BE2C (cell line): Measurements from ENCODE around the gene PARD3B.

Experiments used
- DNase-seq: peaks from one replicate; pipeline ENCODE4 v3.0.0-alpha.2; 2020
- H3K27me3 ChIP-seq: fragments of 250-450 bp; sonication (Bioruptor Pico); 2 replicates; pipeline ENCODE4 v1.5.1; 2020; ENCODE audit warnings: mild to moderate bottlenecking
- H3K36me3 ChIP-seq: fragments of 250-450 bp; sonication (Bioruptor Pico); 2 replicates; pipeline ENCODE4 v1.5.1; 2020; ENCODE audit warnings: mild to moderate bottlenecking
- H3K4me1 ChIP-seq: fragments of 250-450 bp; sonication (Bioruptor Pico); 2 replicates; pipeline ENCODE4 v1.5.1; 2020
- H3K4me3 ChIP-seq: 2 replicates; pipeline ENCODE4 v1.5.1; 2011; ENCODE audit warnings: low read depth, low read length
- H3K9me3 ChIP-seq: fragments of 250-450 bp; sonication (Bioruptor Pico); 2 replicates; pipeline ENCODE4 v1.5.1; 2020
- TF ChIP-seq, protein P1 (sequence below): IDR thresholded peaks from 2 replicates; pipeline ENCODE4 v1.5.1; 2012; ENCODE audit warnings: mild to moderate bottlenecking, low read depth, low read length

PARD3B gene

DNA sequence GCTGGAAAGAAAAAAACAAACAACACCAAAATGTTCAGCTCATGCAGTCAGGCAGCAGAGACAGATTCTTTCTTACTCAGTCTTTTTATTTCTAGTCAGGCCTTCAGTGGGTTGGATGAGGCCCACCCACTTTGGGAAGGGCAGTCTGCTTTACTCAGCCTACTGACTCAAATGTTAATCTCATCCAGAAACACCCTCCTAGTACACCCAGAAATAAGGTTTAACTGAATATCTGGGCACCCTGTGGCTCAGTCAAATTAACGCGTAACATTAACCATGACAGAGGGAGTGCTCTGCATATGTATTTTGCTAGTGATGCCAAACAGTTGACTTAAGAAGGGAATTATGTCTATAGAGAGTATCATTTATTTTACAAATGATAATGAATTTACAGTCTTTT is 401.6 kb downstream of the PARD3B start:
- no peaks in the 10 kb centered on the region for H3K36me3 ChIP-seq
- H3K27me3 ChIP-seq = no peaks in the 10 kb centered on the region
- DNase-seq = no peak
- H3K4me3 ChIP-seq = no peak overlapping the region
- TF ChIP-seq, protein P1, sequence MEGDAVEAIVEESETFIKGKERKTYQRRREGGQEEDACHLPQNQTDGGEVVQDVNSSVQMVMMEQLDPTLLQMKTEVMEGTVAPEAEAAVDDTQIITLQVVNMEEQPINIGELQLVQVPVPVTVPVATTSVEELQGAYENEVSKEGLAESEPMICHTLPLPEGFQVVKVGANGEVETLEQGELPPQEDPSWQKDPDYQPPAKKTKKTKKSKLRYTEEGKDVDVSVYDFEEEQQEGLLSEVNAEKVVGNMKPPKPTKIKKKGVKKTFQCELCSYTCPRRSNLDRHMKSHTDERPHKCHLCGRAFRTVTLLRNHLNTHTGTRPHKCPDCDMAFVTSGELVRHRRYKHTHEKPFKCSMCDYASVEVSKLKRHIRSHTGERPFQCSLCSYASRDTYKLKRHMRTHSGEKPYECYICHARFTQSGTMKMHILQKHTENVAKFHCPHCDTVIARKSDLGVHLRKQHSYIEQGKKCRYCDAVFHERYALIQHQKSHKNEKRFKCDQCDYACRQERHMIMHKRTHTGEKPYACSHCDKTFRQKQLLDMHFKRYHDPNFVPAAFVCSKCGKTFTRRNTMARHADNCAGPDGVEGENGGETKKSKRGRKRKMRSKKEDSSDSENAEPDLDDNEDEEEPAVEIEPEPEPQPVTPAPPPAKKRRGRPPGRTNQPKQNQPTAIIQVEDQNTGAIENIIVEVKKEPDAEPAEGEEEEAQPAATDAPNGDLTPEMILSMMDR = no peak
- H3K9me3 ChIP-seq = no peaks in the 10 kb centered on the region
- no peaks in the 10 kb centered on the region for H3K4me1 ChIP-seq

DNA sequence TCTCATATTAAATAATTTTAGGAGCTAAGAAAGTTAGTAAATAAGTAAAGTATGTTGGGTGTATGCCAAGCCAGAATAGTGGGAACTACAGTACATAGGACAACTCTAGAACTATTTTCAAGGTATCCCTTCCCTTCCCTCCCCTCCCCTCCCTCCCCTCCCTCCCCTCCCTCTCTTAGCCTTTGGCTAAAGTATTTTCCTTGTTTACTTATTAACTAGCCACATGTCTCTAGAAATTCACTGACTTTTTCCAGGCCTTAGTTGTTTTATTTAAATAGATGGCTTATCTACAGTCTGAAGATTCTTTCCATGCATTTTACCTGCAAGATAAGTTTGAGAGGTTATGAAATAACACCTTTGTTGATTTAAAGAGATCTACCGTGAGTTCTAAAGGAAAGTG is 402.1 kb downstream of the PARD3B start:
- DNase-seq = no peak
- no peaks in the 10 kb centered on the region for H3K36me3 ChIP-seq
- TF ChIP-seq, protein P1 = no peak
- no peaks in the 10 kb centered on the region for H3K27me3 ChIP-seq
- no peak overlapping the region for H3K4me3 ChIP-seq
- H3K9me3 ChIP-seq = no peaks in the 10 kb centered on the region
- H3K4me1 ChIP-seq = no peaks in the 10 kb centered on the region

DNA sequence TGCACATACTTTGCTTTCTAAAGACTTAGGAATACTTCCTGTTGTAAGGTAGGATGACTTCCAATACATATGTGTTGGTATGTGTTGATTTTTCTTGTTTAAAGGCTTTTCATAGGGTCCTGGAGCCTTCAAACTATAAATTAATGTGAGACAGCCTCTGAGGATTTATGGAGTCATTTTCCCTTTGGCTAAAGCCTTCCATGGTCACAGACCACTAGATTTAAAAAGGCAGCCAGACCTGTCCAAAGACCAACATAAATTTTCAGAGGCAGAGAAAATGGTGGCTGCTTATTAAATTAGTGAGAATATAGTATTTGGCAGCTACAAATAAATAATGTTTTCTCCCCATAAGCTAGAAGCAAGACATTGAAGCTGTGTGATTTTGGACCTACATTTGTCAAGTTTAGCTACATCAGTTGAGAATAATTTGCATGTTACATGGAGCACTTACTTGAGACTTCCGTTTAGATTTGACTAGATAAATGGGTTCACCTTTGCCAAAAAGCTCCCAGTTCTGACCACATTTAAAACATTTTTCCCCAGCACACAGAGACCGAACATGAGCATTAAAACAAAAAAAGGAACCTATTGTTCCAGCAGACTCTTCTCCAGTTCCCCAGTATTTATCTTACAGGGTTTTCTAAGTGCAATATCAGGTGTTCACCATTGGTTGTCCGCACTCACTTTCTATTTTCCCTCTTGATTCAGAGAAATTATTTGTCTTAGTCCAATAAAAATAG is 402.9 kb downstream of the PARD3B start:
- Histone ChIP-seq H3K27me3 (no peaks in the 10 kb centered on the region), H3K4me3 (no peak overlapping the region), H3K36me3 (no peaks in the 10 kb centered on the region), H3K4me1 (no peaks in the 10 kb centered on the region), H3K9me3 (no peaks in the 10 kb centered on the region)
- DNase-seq = no peak
- TF ChIP-seq, protein P1 = no peak

DNA sequence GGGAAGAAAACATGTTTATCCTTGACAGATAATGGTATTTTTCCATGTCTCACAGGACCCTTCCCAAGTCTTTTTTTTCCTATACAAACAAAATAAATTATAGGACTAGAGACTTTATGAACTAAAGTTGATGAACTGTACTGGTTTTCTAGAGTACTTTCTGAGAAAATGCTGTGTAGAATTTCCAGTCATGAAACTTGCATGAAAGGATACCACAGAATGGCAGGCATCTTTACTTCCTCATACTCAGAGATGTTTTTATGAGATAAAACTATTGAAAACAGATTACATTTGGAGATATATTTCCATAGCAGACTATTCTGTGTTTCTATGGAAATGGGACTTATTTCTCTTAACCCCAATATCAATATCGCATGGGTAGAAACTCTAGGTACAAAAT is 403.5 kb downstream of the PARD3B start:
- no peaks in the 10 kb centered on the region for H3K36me3 ChIP-seq
- no peaks in the 10 kb centered on the region for H3K27me3 ChIP-seq
- H3K4me3 ChIP-seq = no peak overlapping the region
- no peaks in the 10 kb centered on the region for H3K9me3 ChIP-seq
- TF ChIP-seq, protein P1 = no peak
- H3K4me1 ChIP-seq = no peaks in the 10 kb centered on the region
- DNase-seq = no peak

DNA sequence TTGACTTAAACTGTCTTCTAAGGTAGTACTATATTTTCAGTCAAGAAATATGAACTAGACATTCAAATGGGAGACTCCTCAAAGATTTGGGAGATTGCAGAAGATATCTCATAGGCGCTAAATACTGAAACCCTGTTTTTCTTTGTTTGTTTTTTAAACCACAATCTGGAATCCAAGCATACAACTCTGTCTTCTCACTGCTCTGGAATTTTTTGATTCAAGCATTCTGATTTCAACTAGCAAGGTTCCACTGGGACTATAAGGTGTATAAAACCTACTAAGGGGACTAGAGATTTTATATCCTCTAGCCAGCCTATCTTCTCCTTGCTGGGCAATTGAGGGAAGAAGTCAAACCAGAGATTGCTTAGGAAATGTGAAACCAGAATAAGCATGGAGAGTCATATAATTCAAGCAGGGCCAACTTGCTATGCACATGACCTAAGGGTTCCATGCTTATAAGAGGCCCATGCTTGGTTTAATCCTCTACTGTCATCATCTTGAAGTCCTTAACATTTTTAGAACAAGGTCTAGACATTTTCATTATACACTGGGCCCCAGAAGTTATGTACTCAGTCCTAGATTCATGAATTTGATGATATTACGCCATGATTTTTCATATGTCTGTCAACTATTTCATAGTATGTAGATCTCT is 405.5 kb downstream of the PARD3B start:
- Histone ChIP-seq H3K4me1 (no peaks in the 10 kb centered on the region), H3K9me3 (no peaks in the 10 kb centered on the region), H3K27me3 (no peaks in the 10 kb centered on the region), H3K4me3 (no peak overlapping the region), H3K36me3 (no peaks in the 10 kb centered on the region)
- TF ChIP-seq, protein P1 = no peak
- no peak for DNase-seq

DNA sequence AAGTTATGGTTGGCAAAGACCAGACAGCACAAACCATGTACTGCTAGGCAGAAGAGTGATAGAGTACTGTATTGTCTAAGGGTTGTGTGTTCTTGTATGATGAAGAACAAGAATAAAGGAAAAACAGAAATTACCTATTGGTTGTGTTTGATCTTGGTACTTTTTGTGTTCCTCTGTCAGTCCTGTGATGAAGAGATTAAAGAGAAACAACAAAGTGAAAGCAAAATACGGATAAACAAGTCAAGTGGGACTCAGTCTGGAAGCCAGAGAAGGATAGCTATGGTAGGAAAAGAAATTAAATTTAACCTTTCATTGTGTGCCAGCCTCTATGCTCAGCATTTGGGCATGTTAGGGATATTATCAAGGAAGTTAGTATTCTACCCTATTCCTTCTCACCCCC is 413.1 kb downstream of the PARD3B start:
- TF ChIP-seq, protein P1 = no peak
- H3K36me3 ChIP-seq = no peaks in the 10 kb centered on the region
- no peaks in the 10 kb centered on the region for H3K9me3 ChIP-seq
- no peak overlapping the region for H3K4me3 ChIP-seq
- H3K4me1 ChIP-seq = no peaks in the 10 kb centered on the region
- H3K27me3 ChIP-seq = no peaks in the 10 kb centered on the region
- DNase-seq = no peak
